Thyroid gland (tissue), 4 donors: ENCODE data around the gene CACNG7. TPM values are rescaled to one million over a fixed set of nuclear protein-coding genes. Genes with fewer than 3 reads are reported as not detected.

Experiments used
- DNase-seq, 2 donors: peaks; one replicate each; pipeline ENCODE4 v3.0.0-alpha.2; 2019
- H3K27ac ChIP-seq, 3 donors: fragments of 200-600 bp; sonication (generic); 1 replicate in 2 of 3; 2 replicates in 1 of 3; pipeline ENCODE4 v1.5.1; 2016 to 2019; ENCODE audit warnings: mild to moderate bottlenecking in 1 of 3, moderate library complexity in 1 of 3
- H3K27me3 ChIP-seq: fragments of 200-600 bp; sonication (generic); one replicate; pipeline ENCODE4 v1.5.1; 2019
- H3K36me3 ChIP-seq, 2 donors: fragments of 200-600 bp; sonication (generic); one replicate each; pipeline ENCODE4 v1.5.1; 2016 to 2019
- H3K4me1 ChIP-seq, 2 donors: fragments of 200-600 bp; sonication (generic); one replicate each; pipeline ENCODE4 v1.5.1; 2017 to 2019
- H3K4me3 ChIP-seq, 3 donors: fragments of 200-600 bp; sonication (generic); replicated peaks in 1 of 3; 1 replicate in 2 of 3; 2 replicates in 1 of 3; pipeline ENCODE4 v1.5.1; 2016; ENCODE audit warnings: mild to moderate bottlenecking in 1 of 3
- H3K9me3 ChIP-seq: fragments of 200-600 bp; sonication (generic); one replicate; pipeline ENCODE4 v1.5.1; 2017
- POLR2A ChIP-seq, 2 donors: fragments of 450-650 bp; IDR thresholded peaks; one replicate each; pipeline ENCODE4 v1.6.1; 2017; ENCODE audit warnings: antibody characterized with exemption in 2 of 2, mild to moderate bottlenecking in 2 of 2, moderate library complexity in 1 of 2
- WGBS, 2 donors: methylation state at CpG; one replicate each; pipeline ENCODE4 v1.1.5; 2017; 5-methylcytosine and 5-hydroxymethylcytosine counted together
- intact Hi-C: fragments of 100-400 bp; cut with DNase I; formaldehyde crosslinking; loops from one replicate; pipeline ENCODE4 v1.15.1; 2023
- microRNA counts, 2 donors: library from miRNA; unstranded; fragments of <30 nt; microRNA quantifications; one replicate each; lab custom pipeline; 2016 to 2017
- total RNA-seq, 4 donors: library from RNA; depleted of rRNA; stranded (reverse); fragments of >200 nt; gene quantifications; one replicate each; pipeline ENCODE4 v1.2.3, GENCODE V29; 2016
- TF ChIP-seq, protein P1 (sequence below), 6 experiments: fragments of 200-600 bp in 3 of 6; fragments of 450-650 bp in 3 of 6; sonication (generic) in 3 of 6; IDR thresholded peaks; one replicate each; pipeline ENCODE4 v1.5.1; 2016 to 2019; ENCODE audit warnings: antibody characterized with exemption in 6 of 6, mild to moderate bottlenecking in 2 of 6, inconsistent platforms in 1 of 6, moderate library complexity in 1 of 6

The CACNG7 gene
- total RNA-seq, 4 donors from 2014 or later: not detected

GRCh38 chr19:53993448-53993847 is 84.4 kb downstream of the CACNG7 start:
- Histone ChIP-seq H3K4me3 (no peak overlapping the region), H3K4me1 (peaks cover 0 to 8% of the 10 kb centered on the region in 2 donors), H3K9me3 (no peaks in the 10 kb centered on the region), H3K27me3 (peaks cover 22% of the 10 kb centered on the region), H3K36me3 (no peaks in the 10 kb centered on the region), H3K27ac (no peak overlapping the region)
- 52 to 73% methylated on average over 2 to 3 of the region's 3 CpGs for WGBS, 2 donors
- intact Hi-C loops: no loop called here
- DNase-seq: no peak
- TF ChIP-seq, protein P1, sequence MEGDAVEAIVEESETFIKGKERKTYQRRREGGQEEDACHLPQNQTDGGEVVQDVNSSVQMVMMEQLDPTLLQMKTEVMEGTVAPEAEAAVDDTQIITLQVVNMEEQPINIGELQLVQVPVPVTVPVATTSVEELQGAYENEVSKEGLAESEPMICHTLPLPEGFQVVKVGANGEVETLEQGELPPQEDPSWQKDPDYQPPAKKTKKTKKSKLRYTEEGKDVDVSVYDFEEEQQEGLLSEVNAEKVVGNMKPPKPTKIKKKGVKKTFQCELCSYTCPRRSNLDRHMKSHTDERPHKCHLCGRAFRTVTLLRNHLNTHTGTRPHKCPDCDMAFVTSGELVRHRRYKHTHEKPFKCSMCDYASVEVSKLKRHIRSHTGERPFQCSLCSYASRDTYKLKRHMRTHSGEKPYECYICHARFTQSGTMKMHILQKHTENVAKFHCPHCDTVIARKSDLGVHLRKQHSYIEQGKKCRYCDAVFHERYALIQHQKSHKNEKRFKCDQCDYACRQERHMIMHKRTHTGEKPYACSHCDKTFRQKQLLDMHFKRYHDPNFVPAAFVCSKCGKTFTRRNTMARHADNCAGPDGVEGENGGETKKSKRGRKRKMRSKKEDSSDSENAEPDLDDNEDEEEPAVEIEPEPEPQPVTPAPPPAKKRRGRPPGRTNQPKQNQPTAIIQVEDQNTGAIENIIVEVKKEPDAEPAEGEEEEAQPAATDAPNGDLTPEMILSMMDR (IDR thresholded peaks at IDR 0.05): no peak
- no peak for TF ChIP-seq POLR2A (IDR thresholded peaks at IDR 0.05)

MicroRNA genes within 50 kb of the gene (microRNA counts, 767-probe panel; counts per million panel counts)
- 0 counts per million in 2 donors for microRNA hsa-miR-935 (lab: Ali Mortazavi, UCI)

Other genes starting within 250 kb of the CACNG7 start
- under 1 TPM in 3 of 4 donors, not detected in 1; 0.11 to 0.59 (median 0.27) TPM for gene NLRP12, start 85.0 kb upstream of the CACNG7 start, total RNA-seq
- gene MYADM, start 41.4 kb upstream of the CACNG7 start, total RNA-seq: 10 to 100 TPM; 16.4 to 37.8 (median 21.8) TPM
- gene PRKCG, start 27.1 kb upstream of the CACNG7 start, total RNA-seq: not detected
- not detected for gene CACNG8, start 53.7 kb downstream of the CACNG7 start, total RNA-seq
- not detected for gene CACNG6, start 82.4 kb downstream of the CACNG7 start, total RNA-seq
- gene VSTM1, start 154.6 kb downstream of the CACNG7 start, total RNA-seq: not detected
- gene TARM1, start 172.1 kb downstream of the CACNG7 start, total RNA-seq: not detected
- gene OSCAR, start 191.5 kb downstream of the CACNG7 start, total RNA-seq: 1 to 10 TPM in 1 of 4 donors, under 1 TPM in 2, not detected in 1; 0.39 to 1.1 (median 0.96) TPM
- gene NDUFA3, start 193.6 kb downstream of the CACNG7 start, total RNA-seq: 100 to 1,000 TPM in 1 of 4 donors, 10 to 100 TPM in 3; 17.7 to 100 (median 52.7) TPM
- 10 to 100 TPM in 3 of 4 donors, 1 to 10 TPM in 1; 7.7 to 17.9 (median 13.5) TPM for gene TFPT, start 206.4 kb downstream of the CACNG7 start, total RNA-seq
- 10 to 100 TPM; 53.6 to 66.7 (median 57.1) TPM for gene PRPF31, start 206.5 kb downstream of the CACNG7 start, total RNA-seq
- gene CNOT3, start 228.5 kb downstream of the CACNG7 start, total RNA-seq: 10 to 100 TPM; 22.4 to 30.3 (median 29.8) TPM